ENCODE measurements around the gene CORO2B.

CORO2B gene

GRCh38 chr15:68627995-68628394 lies 49.2 kb downstream of the CORO2B start:
- Histone ChIP-seq H3K4me3 (ENCODE audit: low read length) (no peak overlapping the region), H3K4me1 (ENCODE audit: insufficient read depth, low read length) (peaks cover 11% of the 10 kb centered on the region), H3K36me3 (ENCODE audit: insufficient read depth, low read depth, low read length) (no peaks in the 10 kb centered on the region)

GRCh38 chr15:68629519-68630210 lies 50.9 kb downstream of the CORO2B start:
- Histone ChIP-seq H3K27ac (ENCODE audit: low read length) (no peak overlapping the region), H3K9ac (ENCODE audit: low read depth, low read length) (no peak overlapping the region), H3K4me1 (ENCODE audit: insufficient read depth, low read length) (peaks cover 11% of the 10 kb centered on the region), H3K36me3 (ENCODE audit: insufficient read depth, low read depth, low read length) (no peaks in the 10 kb centered on the region), H3K9me3 (ENCODE audit: insufficient read depth, low read depth, low read length) (no peaks in the 10 kb centered on the region), H3K4me3 (ENCODE audit: low read length) (no peak overlapping the region), H3K27me3 (ENCODE audit: insufficient read depth, low read length) (no peaks in the 10 kb centered on the region)

More at GRCh38 chr15:68627995-68628394, 49.2 kb downstream of the CORO2B start:
- Histone ChIP-seq H3K27me3 (ENCODE audit: insufficient read depth, low read length) (no peaks in the 10 kb centered on the region), H3K9me3 (ENCODE audit: insufficient read depth, low read depth, low read length) (no peaks in the 10 kb centered on the region), H3K9ac (ENCODE audit: low read depth, low read length) (no peak overlapping the region), H3K27ac (ENCODE audit: low read length) (no peak overlapping the region)

- Histone ChIP-seq H3K4me3 (ENCODE audit: low read length) (no peak overlapping the region), H3K9me3 (ENCODE audit: insufficient read depth, low read depth, low read length) (no peaks in the 10 kb centered on the region), H3K27ac (ENCODE audit: low read length) (no peak overlapping the region), H3K36me3 (ENCODE audit: insufficient read depth, low read depth, low read length) (no peaks in the 10 kb centered on the region), H3K27me3 (ENCODE audit: insufficient read depth, low read length) (no peaks in the 10 kb centered on the region), H3K4me1 (ENCODE audit: insufficient read depth, low read length) (peaks cover 14% of the 10 kb centered on the region), H3K9ac (ENCODE audit: low read depth, low read length) (no peak overlapping the region)
Measured at GRCh38 chr15:68630211-68630555, 51.4 kb downstream of the CORO2B start.

GRCh38 chr15:68630836-68631235 lies 52.0 kb downstream of the CORO2B start:
- Histone ChIP-seq H3K36me3 (ENCODE audit: insufficient read depth, low read depth, low read length) (no peaks in the 10 kb centered on the region), H3K4me1 (ENCODE audit: insufficient read depth, low read length) (peaks cover 11% of the 10 kb centered on the region; the same call in 1 of the 2 replicates), H3K27ac (ENCODE audit: low read length) (no peak overlapping the region), H3K4me3 (ENCODE audit: low read length) (no peak overlapping the region), H3K27me3 (ENCODE audit: insufficient read depth, low read length) (no peaks in the 10 kb centered on the region), H3K9me3 (ENCODE audit: insufficient read depth, low read depth, low read length) (no peaks in the 10 kb centered on the region), H3K9ac (ENCODE audit: low read depth, low read length) (no peak overlapping the region)

- H3K27me3 ChIP-seq (ENCODE audit: insufficient read depth, low read length), result no peaks in the 10 kb centered on the region
- H3K4me3 ChIP-seq (ENCODE audit: low read length), result no peak overlapping the region
- peaks cover 4% of the 10 kb centered on the region; the same call in 1 of the 2 replicates for H3K4me1 ChIP-seq (ENCODE audit: insufficient read depth, low read length)
- H3K9me3 ChIP-seq (ENCODE audit: insufficient read depth, low read depth, low read length), result no peaks in the 10 kb centered on the region
- no peak overlapping the region for H3K9ac ChIP-seq (ENCODE audit: low read depth, low read length)
- H3K27ac ChIP-seq (ENCODE audit: low read length), result no peak overlapping the region
- no peaks in the 10 kb centered on the region for H3K36me3 ChIP-seq (ENCODE audit: insufficient read depth, low read depth, low read length)
Measured at GRCh38 chr15:68631601-68632051, 52.8 kb downstream of the CORO2B start.

- Histone ChIP-seq H3K4me1 (ENCODE audit: insufficient read depth, low read length) (peaks cover 3% of the 10 kb centered on the region; the same call in 1 of the 2 replicates), H3K4me3 (ENCODE audit: low read length) (no peak overlapping the region), H3K27ac (ENCODE audit: low read length) (no peak overlapping the region), H3K9ac (ENCODE audit: low read depth, low read length) (no peak overlapping the region), H3K9me3 (ENCODE audit: insufficient read depth, low read depth, low read length) (no peaks in the 10 kb centered on the region), H3K36me3 (ENCODE audit: insufficient read depth, low read depth, low read length) (no peaks in the 10 kb centered on the region), H3K27me3 (ENCODE audit: insufficient read depth, low read length) (no peaks in the 10 kb centered on the region)
Measured at GRCh38 chr15:68632101-68632500, 53.3 kb downstream of the CORO2B start.

GRCh38 chr15:68633231-68634121 lies 54.7 kb downstream of the CORO2B start:
- Histone ChIP-seq H3K27ac (ENCODE audit: low read length) (no peak overlapping the region), H3K9me3 (ENCODE audit: insufficient read depth, low read depth, low read length) (no peaks in the 10 kb centered on the region), H3K27me3 (ENCODE audit: insufficient read depth, low read length) (no peaks in the 10 kb centered on the region), H3K4me1 (ENCODE audit: insufficient read depth, low read length) (peaks cover 3% of the 10 kb centered on the region; the same call in 1 of the 2 replicates), H3K9ac (ENCODE audit: low read depth, low read length) (no peak overlapping the region), H3K36me3 (ENCODE audit: insufficient read depth, low read depth, low read length) (no peaks in the 10 kb centered on the region), H3K4me3 (ENCODE audit: low read length) (no peak overlapping the region)

GRCh38 chr15:68634122-68634482 lies 55.3 kb downstream of the CORO2B start:
- no peaks in the 10 kb centered on the region for H3K27me3 ChIP-seq (ENCODE audit: insufficient read depth, low read length)
- H3K4me1 ChIP-seq (ENCODE audit: insufficient read depth, low read length), result peaks cover 3% of the 10 kb centered on the region; the same call in 1 of the 2 replicates
- no peak overlapping the region for H3K27ac ChIP-seq (ENCODE audit: low read length)
- no peak overlapping the region for H3K9ac ChIP-seq (ENCODE audit: low read depth, low read length)
- H3K9me3 ChIP-seq (ENCODE audit: insufficient read depth, low read depth, low read length), result no peaks in the 10 kb centered on the region
- H3K36me3 ChIP-seq (ENCODE audit: insufficient read depth, low read depth, low read length), result no peaks in the 10 kb centered on the region
- no peak overlapping the region for H3K4me3 ChIP-seq (ENCODE audit: low read length)

- Histone ChIP-seq H3K9ac (ENCODE audit: low read depth, low read length) (no peak overlapping the region), H3K27ac (ENCODE audit: low read length) (no peak overlapping the region), H3K4me1 (ENCODE audit: insufficient read depth, low read length) (peaks cover 3% of the 10 kb centered on the region; the same call in 1 of the 2 replicates), H3K27me3 (ENCODE audit: insufficient read depth, low read length) (no peaks in the 10 kb centered on the region), H3K9me3 (ENCODE audit: insufficient read depth, low read depth, low read length) (no peaks in the 10 kb centered on the region), H3K4me3 (ENCODE audit: low read length) (no peak overlapping the region), H3K36me3 (ENCODE audit: insufficient read depth, low read depth, low read length) (no peaks in the 10 kb centered on the region)
Measured at GRCh38 chr15:68634531-68634930, 55.7 kb downstream of the CORO2B start.

- Histone ChIP-seq H3K27ac (ENCODE audit: low read length) (no peak overlapping the region), H3K9ac (ENCODE audit: low read depth, low read length) (no peak overlapping the region), H3K9me3 (ENCODE audit: insufficient read depth, low read depth, low read length) (no peaks in the 10 kb centered on the region), H3K4me1 (ENCODE audit: insufficient read depth, low read length) (peaks cover 3% of the 10 kb centered on the region; the same call in 1 of the 2 replicates), H3K4me3 (ENCODE audit: low read length) (no peak overlapping the region), H3K36me3 (ENCODE audit: insufficient read depth, low read depth, low read length) (no peaks in the 10 kb centered on the region), H3K27me3 (ENCODE audit: insufficient read depth, low read length) (no peaks in the 10 kb centered on the region)
Measured at GRCh38 chr15:68635141-68635540, 56.3 kb downstream of the CORO2B start.

- H3K9me3 ChIP-seq (ENCODE audit: insufficient read depth, low read depth, low read length), result no peaks in the 10 kb centered on the region
- H3K9ac ChIP-seq (ENCODE audit: low read depth, low read length), result no peak overlapping the region
- H3K36me3 ChIP-seq (ENCODE audit: insufficient read depth, low read depth, low read length), result no peaks in the 10 kb centered on the region
- no peak overlapping the region for H3K27ac ChIP-seq (ENCODE audit: low read length)
- peaks cover 3% of the 10 kb centered on the region; the same call in 1 of the 2 replicates for H3K4me1 ChIP-seq (ENCODE audit: insufficient read depth, low read length)
- H3K4me3 ChIP-seq (ENCODE audit: low read length), result no peak overlapping the region
- H3K27me3 ChIP-seq (ENCODE audit: insufficient read depth, low read length), result no peaks in the 10 kb centered on the region
Measured at GRCh38 chr15:68636256-68636655, 57.5 kb downstream of the CORO2B start.

Measured in iPS-20b (cell line).